NCI-H146 treated with DMSO at 0.1 percent for 48 hours (cell line): Measurements from ENCODE around the gene PCDHGA10.
"Not testable (repeated sequence)": the region's sequence is repeated elsewhere in the genome, so short reads cannot be mapped to it uniquely, and the experiment has no call there.

Experiments
- DNase-seq: peaks from one replicate; lab custom pipeline; 2025; ENCODE audit not compliant: unreplicated experiment; lab: John Stamatoyannopoulos, UW

Gene PCDHGA10

DNA sequence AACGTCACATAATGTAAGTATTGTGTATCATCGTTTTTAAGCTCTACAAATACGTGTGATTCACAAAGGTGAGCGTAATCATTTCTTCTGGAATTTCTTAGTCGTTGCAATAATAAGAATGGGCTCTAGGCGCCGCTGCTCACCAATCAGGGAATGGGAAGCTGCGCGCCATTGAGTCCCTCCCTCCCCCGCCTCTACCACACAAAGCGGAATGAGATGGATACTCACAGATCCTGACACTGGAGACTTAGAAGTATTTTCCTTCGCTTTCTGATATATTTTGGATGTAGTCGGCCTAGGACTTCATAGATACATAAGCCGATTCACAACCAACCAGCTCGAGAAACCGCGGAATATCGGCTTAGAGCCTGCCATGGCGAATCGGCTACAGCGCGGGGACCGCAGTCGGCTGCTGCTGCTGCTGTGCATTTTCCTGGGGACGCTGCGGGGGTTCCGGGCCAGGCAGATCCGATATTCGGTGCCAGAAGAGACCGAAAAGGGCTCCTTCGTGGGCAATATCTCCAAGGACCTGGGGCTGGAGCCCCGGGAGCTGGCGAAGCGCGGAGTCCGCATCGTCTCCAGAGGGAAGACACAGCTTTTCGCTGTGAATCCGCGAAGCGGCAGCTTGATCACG, 8.2 kb downstream of the PCDHGA10 start, which contains the start of gene PCDHGA11:
PCDHGA11 (plus strand) TSS at position 197 of the 634 bp plus-strand sequence; CDS start at position 374, 177 bp downstream.
- no peak for DNase-seq

DNA sequence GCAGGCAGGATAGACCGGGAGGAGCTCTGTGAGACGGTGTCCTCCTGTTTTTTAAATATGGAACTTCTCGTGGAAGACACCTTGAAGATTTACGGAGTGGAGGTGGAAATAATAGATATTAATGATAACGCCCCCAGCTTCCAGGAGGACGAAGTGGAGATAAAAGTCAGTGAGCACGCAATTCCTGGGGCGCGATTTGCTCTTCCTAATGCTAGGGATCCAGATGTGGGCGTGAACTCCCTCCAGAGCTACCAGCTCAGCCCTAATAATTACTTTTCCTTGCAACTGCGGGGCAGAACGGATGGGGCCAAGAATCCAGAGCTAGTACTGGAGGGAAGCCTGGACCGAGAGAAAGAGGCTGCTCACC, 8.7 kb downstream of the PCDHGA10 start:
- no peak for DNase-seq

DNA sequence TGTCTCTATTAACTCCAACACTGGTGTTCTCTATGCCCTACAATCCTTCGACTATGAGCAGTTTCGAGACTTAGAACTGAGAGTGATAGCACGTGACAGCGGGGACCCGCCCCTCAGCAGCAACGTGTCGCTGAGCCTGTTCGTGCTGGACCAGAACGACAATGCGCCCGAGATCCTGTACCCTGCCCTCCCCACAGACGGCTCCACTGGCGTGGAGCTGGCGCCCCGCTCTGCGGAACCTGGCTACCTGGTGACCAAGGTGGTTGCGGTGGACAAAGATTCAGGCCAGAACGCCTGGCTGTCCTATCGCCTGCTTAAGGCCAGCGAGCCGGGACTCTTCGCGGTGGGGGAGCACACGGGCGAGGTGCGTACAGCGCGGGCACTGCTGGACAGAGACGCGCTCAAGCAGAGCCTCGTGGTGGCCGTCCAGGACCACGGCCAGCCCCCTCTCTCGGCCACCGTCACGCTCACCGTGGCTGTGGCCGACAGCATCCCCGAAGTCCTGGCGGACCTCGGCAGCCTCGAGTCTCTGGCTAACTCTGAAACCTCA, 10.0 kb downstream of the PCDHGA10 start:
- no peak for DNase-seq

DNA sequence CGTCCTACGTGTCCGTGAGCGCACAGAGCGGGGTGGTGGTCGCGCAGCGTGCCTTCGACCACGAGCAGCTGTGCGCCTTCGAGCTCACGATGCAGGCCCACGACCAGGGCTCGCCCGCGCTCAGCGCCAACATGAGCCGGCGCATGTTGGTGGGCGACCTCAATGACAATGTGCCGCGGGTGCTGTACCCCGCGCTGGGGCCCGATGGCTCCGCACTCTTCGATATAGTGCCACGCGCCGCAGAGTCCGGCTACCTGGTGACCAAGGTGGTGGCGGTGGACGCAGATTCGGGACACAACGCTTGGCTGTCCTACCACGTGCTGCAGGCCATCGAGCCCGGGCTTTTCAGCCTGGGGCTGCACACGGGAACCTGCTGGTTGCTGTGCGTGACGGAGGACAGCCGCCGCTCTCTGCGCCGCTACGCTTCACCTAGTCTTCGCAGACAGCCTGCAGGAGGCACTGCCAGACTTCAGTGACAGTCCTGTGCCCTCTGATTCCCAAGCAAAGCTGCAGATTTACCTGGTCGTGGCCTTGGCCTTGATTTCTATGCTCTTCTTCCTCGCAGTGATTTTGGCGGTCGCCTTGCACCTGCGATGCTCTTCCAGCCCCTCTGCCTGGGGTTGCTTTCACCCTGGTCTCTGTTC, 15.1 kb downstream of the PCDHGA10 start:
- no peak for DNase-seq

DNA sequence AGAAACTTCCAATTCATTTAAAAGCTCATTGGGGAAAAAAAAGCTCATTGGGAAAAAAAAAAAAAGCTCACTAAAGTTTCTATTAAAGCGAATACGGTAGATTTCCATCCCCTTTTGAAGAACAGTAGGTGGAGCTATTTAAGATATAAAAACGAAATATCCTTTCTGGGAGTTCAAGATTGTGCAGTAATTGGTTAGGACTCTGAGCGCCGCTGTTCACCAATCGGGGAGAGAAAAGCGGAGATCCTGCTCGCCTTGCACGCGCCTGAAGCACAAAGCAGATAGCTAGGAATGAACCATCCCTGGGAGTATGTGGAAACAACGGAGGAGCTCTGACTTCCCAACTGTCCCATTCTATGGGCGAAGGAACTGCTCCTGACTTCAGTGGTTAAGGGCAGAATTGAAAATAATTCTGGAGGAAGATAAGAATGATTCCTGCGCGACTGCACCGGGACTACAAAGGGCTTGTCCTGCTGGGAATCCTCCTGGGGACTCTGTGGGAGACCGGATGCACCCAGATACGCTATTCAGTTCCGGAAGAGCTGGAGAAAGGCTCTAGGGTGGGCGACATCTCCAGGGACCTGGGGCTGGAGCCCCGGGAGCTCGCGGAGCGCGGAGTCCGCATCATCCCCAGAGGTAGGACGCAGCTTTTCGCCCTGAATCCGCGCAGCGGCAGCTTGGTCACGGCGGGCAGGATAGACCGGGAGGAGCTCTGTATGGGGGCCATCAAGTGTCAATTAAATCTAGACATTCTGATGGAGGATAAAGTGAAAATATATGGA, 17.7 kb downstream of the PCDHGA10 start, which contains the start of gene PCDHGA12:
PCDHGA12 (plus strand) TSS at position 176 of the 782 bp plus-strand sequence; CDS start at position 429, 253 bp downstream.
- DNase-seq: no peak

DNA sequence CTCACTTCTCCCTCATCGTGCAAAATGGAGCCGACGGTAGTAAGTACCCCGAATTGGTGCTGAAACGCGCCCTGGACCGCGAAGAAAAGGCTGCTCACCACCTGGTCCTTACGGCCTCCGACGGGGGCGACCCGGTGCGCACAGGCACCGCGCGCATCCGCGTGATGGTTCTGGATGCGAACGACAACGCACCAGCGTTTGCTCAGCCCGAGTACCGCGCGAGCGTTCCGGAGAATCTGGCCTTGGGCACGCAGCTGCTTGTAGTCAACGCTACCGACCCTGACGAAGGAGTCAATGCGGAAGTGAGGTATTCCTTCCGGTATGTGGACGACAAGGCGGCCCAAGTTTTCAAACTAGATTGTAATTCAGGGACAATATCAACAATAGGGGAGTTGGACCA, 18.5 kb downstream of the PCDHGA10 start:
- DNase-seq: no peak

DNA sequence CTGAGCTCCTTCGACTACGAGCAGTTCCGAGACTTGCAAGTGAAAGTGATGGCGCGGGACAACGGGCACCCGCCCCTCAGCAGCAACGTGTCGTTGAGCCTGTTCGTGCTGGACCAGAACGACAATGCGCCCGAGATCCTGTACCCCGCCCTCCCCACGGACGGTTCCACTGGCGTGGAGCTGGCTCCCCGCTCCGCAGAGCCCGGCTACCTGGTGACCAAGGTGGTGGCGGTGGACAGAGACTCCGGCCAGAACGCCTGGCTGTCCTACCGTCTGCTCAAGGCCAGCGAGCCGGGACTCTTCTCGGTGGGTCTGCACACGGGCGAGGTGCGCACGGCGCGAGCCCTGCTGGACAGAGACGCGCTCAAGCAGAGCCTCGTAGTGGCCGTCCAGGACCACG, 19.5 kb downstream of the PCDHGA10 start:
- DNase-seq: not testable (repeated sequence)

DNA sequence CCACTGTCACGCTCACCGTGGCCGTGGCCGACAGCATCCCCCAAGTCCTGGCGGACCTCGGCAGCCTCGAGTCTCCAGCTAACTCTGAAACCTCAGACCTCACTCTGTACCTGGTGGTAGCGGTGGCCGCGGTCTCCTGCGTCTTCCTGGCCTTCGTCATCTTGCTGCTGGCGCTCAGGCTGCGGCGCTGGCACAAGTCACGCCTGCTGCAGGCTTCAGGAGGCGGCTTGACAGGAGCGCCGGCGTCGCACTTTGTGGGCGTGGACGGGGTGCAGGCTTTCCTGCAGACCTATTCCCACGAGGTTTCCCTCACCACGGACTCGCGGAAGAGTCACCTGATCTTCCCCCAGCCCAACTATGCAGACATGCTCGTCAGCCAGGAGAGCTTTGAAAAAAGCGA, 19.9 kb downstream of the PCDHGA10 start:
- not testable (repeated sequence) for DNase-seq

DNA sequence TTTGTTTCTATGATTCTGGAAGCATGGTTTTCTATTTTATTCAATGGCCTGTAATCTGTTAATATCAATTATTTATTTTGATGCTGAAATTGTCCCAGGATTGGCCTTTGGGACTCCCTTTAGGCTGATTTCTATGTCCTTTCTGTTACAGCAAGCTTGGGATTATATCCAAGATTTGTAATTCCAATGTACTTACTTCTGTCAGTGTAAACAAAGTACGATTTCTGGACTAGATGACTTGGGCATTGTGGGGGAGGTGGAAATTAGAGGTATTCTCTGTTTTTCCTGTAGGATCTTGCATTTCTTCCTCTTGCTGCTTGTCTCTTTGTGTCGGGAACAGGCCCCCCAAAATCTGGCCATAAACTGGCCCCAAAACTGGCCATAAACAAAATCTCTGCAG, 21.2 kb downstream of the PCDHGA10 start:
- DNase-seq: no peak

DNA sequence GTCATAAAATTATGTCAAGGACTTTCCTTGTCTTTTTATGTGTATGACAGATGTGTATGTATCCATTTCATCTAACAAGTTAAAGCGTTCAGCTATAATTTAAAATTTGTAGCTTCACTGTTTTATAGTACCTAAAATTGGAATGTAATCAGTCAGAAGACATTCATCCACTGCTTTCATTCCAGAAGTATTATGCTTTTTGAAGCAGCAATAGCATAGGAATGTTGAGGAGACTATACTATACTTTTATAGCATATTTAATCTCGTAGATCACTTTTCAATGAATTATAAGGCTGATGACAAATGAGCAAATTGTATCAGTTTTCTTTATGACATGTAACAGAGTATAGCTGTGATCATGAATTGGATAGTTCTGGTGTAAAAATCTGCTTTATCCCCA, 24.4 kb downstream of the PCDHGA10 start:
- no peak for DNase-seq

DNA sequence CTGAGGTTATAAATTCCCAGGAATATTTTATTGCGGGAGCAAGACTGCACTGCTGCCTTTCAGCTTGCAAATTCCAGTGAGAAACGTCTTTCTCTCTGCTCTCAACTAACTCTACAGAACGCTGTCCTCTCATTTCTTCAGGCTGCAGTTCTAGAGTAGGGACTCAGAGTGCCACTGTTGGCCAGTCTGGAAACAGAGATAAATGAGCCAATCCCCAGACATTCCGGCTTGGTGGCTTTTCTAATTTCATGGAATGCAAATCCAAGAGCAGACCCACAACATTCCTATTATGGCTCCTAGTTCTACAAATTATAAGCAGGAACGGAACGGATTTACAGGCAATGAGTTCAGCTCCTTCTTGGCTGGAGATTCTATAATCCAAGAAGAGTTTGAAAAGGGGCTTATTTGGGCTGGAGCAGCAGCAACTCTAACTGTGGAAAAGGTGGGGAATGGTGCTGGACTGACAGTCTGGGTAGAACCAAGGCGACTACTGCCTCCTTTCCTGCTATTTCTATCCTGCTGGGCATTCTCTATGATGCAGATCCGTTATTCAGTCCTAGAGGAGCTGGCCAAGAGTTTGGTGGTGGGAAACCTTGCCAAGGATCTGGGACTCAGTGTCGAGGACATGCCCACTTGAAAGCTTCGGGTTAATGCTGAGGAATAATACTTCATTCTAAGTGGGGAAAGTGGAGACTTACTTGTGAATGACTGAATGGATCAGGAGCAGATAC, 26.8 kb downstream of the PCDHGA10 start:
- no peak for DNase-seq

DNA sequence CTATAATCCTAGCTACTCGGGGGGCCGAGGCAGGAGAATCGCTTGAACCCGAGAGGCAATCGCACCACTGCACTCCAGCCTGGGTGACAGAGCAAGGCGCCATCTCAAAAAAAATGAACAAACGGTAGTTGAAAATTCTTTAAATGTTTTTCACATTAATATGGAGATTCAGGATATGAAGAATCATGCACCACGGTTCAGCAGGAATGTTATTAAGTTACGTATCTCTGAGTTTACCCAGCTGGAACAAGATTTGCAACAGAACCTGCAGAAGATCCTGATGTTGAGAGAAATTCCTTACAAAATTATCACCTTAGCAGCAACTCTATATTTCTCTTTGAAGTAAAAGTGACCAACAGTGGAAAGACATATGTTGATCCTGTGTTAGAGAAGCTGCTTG, 27.6 kb downstream of the PCDHGA10 start:
- no peak for DNase-seq

DNA sequence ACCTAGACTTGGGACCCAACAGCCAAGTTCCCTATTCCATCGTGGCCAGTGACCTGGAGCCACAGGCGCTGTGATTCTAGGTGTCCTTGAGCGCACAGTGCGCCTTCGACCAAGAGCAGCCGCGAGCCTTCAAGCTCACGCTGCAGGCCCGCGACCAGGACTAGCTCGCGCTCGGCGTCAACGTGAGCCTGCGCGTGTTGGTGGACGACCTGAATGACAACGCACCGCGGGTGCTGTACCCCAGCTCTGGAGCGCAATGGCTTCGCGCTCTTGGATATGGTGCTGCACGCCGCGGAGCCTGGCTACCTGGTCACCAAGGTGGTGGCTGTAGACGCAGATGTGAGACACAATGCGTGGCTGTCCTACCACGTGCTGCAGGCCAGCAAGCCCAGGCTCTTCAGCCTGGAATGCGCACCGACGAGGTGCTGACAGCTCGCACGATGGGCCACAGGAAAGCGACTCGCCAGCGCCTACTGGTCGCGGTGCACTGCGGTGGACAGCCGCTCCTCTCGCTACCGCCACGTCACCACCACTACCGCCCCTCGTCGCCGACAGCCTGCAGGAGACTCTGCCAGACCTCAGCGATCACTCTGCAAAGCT, 28.9 kb downstream of the PCDHGA10 start:
- no peak for DNase-seq

DNA sequence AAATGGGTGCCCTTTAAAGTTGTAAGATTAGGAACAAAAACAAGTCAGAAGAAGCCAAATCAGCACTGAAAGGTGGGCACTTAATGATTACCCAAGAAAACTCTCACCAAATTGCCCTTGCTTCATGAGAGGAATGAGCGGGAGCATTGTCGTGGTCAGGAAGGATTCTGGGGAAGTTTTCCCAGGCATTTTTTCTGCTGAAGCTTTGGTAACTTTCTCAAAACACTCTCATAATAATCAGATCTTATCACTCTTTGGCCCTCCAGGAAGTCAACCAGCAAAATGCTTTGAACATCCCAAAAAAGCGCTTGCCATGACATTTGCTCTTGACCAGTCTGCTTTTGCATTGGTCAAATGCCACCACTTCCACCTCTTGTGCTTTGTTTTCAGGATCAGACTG, 52.6 kb downstream of the PCDHGA10 start:
- no peak for DNase-seq
